Measurements from ENCODE around the gene NATD1.

GRCh38 chr17:21294321-21295035 lies 41.3 kb upstream of the NATD1 start:
- TF ChIP-seq ZFP36 (IDR thresholded peaks at IDR 0.05; ENCODE audit: borderline replicate concordance, partially characterized antibody) (peak; percentile 52), CEBPB (IDR thresholded peaks at IDR 0.05) (no peak), CTCF (IDR thresholded peaks at IDR 0.05) (no peak), HEYL (CRISPR knock-in tag; IDR thresholded peaks at IDR 0.05) (no peak), NPAS2 (CRISPR knock-in tag; IDR thresholded peaks at IDR 0.05; ENCODE audit: borderline replicate concordance) (no peak), MAZ (IDR thresholded peaks at IDR 0.05; ENCODE audit: borderline replicate concordance, low read depth, low read length) (no peak), GATA3 (IDR thresholded peaks at IDR 0.05; ENCODE audit: borderline replicate concordance) (no peak), EP300 (IDR thresholded peaks at IDR 0.05) (no peak)

All from A549 (cell line).